Lower lobe of right lung (tissue), 2 donors: ENCODE results near the gene TERF2IP. TPM values are rescaled to one million over a fixed set of nuclear protein-coding genes. Genes with fewer than 3 reads are reported as not detected.

ENCODE experiments used
- ATAC-seq, 2 donors: fragments of 200-7000 bp; cut with Tn5 transposase; one replicate each; pipeline ENCODE4 v1.9.1; 2020 to 2022; ENCODE audit warnings: mild to moderate bottlenecking in 2 of 2, moderate library complexity in 2 of 2
- DNase-seq: peaks from one replicate; pipeline ENCODE4 v3.0.0-alpha.2; 2020
- H3K27ac ChIP-seq: fragments of 200-600 bp; one replicate; pipeline ENCODE4 v1.8.0; 2022
- H3K27me3 ChIP-seq: fragments of 200-600 bp; one replicate; pipeline ENCODE4 v1.8.0; 2022; ENCODE audit warnings: low read depth
- H3K36me3 ChIP-seq: fragments of 200-600 bp; one replicate; pipeline ENCODE4 v1.8.0; 2022; ENCODE audit warnings: mild to moderate bottlenecking
- H3K4me1 ChIP-seq: fragments of 200-600 bp; one replicate; pipeline ENCODE4 v1.8.0; 2022
- H3K4me3 ChIP-seq: fragments of 200-600 bp; one replicate; pipeline ENCODE4 v1.8.0; 2022; ENCODE audit warnings: mild to moderate bottlenecking
- H3K9me3 ChIP-seq: fragments of 200-600 bp; one replicate; pipeline ENCODE4 v1.8.0; 2022
- intact Hi-C: fragments of 100-400 bp; cut with DNase I; formaldehyde crosslinking; loops from one replicate; pipeline ENCODE4 v1.11.0; 2022
- total RNA-seq: library from RNA; stranded (reverse); fragmentation: NEBNext Ultra II Directional; extraction: Animal tissue kit (Norgen Biotek cat#: 25700); gene quantifications from one replicate; pipeline ENCODE4 v1.2.1, GENCODE V29; 2021
- TF ChIP-seq, protein P1 (sequence below): fragments of 200-600 bp; IDR thresholded peaks from one replicate; pipeline ENCODE4 v1.8.0; 2022; ENCODE audit warnings: antibody characterized with exemption, mild to moderate bottlenecking
- donor health status: DM: no; HTN: yes; CAD: no; lungs with severe emphysema.

TERF2IP gene
- total RNA-seq, 1 donor from 2014 or later: 58.3 TPM

GRCh38 chr16:75679366-75679765 lies 31.8 kb downstream of the TERF2IP start:
- no peak for ATAC-seq
- no peaks in the 10 kb centered on the region for H3K36me3 ChIP-seq
- TF ChIP-seq, protein P1, sequence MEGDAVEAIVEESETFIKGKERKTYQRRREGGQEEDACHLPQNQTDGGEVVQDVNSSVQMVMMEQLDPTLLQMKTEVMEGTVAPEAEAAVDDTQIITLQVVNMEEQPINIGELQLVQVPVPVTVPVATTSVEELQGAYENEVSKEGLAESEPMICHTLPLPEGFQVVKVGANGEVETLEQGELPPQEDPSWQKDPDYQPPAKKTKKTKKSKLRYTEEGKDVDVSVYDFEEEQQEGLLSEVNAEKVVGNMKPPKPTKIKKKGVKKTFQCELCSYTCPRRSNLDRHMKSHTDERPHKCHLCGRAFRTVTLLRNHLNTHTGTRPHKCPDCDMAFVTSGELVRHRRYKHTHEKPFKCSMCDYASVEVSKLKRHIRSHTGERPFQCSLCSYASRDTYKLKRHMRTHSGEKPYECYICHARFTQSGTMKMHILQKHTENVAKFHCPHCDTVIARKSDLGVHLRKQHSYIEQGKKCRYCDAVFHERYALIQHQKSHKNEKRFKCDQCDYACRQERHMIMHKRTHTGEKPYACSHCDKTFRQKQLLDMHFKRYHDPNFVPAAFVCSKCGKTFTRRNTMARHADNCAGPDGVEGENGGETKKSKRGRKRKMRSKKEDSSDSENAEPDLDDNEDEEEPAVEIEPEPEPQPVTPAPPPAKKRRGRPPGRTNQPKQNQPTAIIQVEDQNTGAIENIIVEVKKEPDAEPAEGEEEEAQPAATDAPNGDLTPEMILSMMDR: no peak

DNA sequence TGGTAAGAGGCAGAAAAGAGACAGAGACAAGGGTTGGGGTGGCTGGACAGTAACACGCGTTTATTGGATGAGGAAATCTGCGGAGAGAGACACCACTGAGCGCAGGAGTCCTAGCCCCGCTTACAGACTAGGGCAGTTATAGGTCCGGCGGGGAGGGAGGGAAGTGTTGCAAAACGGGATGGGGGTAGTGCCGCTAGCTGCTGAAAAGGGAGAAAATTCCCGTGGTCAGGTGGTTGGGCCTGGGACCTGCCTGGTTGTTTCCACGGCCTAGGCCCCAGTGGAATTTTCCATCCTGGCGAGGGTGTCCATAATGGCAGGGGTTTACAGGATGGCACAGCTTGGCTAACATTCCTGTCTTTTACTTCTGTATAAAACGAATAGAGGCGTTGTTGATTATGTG lies 34.7 kb downstream of the TERF2IP start:
- Histone ChIP-seq H3K4me3 (no peak overlapping the region), H3K4me1 (no peaks in the 10 kb centered on the region), H3K36me3 (no peaks in the 10 kb centered on the region), H3K27ac (no peak overlapping the region), H3K9me3 (no peaks in the 10 kb centered on the region), H3K27me3 (no peaks in the 10 kb centered on the region)
- ATAC-seq: no peak
- intact Hi-C loops: no loop called here
- TF ChIP-seq, protein P1: no peak
- DNase-seq: no peak

More at GRCh38 chr16:75679366-75679765, 31.8 kb downstream of the TERF2IP start:
- H3K4me1 ChIP-seq: no peaks in the 10 kb centered on the region
- H3K4me3 ChIP-seq: no peak overlapping the region
- intact Hi-C loops: no loop called here
- no peaks in the 10 kb centered on the region for H3K27me3 ChIP-seq
- DNase-seq: no peak
- H3K27ac ChIP-seq: no peak overlapping the region
- H3K9me3 ChIP-seq: no peaks in the 10 kb centered on the region

DNA sequence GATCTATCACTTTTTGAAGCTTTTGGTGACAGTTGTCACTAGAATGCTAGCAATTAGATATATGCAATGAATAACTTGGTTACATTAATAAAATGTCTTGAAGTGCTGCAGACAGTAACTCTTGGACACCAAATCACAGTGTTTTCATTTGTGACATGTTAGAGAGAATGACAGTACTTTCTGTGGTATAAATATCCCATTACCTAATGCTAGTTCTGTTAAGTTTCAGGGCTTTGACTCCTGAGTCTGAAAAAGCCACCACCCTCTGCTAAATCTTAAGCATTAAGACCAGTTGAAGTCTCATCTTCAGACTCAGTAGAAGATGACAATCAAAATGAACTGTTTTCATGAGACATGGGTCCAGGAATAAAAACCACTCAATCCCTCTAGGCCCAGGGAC lies 39.8 kb downstream of the TERF2IP start:
- ATAC-seq (no peak), DNase-seq (no peak)
- Histone ChIP-seq H3K9me3 (no peaks in the 10 kb centered on the region), H3K36me3 (no peaks in the 10 kb centered on the region), H3K4me3 (no peak overlapping the region), H3K4me1 (no peaks in the 10 kb centered on the region), H3K27me3 (no peaks in the 10 kb centered on the region), H3K27ac (no peak overlapping the region)
- TF ChIP-seq, protein P1: no peak
- intact Hi-C loops: no loop called here

DNA sequence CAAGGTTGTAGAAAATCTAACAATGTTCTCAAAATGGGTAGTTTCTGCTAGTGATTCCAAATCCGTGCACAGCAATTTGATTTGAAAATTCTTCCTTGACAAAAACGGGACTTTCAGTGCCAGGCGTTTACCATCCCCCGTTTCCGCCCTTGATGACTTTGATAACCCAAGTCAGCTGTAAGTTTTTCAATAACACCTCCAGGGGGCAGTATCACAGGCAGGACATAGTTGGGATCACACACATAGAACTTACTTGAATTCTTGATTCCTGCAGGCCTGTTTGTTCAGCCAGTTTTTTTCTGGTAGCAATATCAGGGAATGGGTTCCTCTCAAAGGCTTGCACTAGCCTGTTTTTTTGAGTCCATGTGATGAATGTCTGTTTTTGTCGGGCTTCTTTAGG lies 48.1 kb downstream of the TERF2IP start:
- no peak overlapping the region for H3K27ac ChIP-seq
- TF ChIP-seq, protein P1: no peak
- intact Hi-C loops: no loop called here
- DNase-seq: no peak
- H3K4me3 ChIP-seq: no peak overlapping the region
- ATAC-seq: no peak
- H3K27me3 ChIP-seq: no peaks in the 10 kb centered on the region
- H3K9me3 ChIP-seq: no peaks in the 10 kb centered on the region
- no peaks in the 10 kb centered on the region for H3K36me3 ChIP-seq
- H3K4me1 ChIP-seq: no peaks in the 10 kb centered on the region

GRCh38 chr16:75697571-75697970 lies 50.0 kb downstream of the TERF2IP start:
- Histone ChIP-seq H3K36me3 (no peaks in the 10 kb centered on the region), H3K9me3 (no peaks in the 10 kb centered on the region), H3K27me3 (no peaks in the 10 kb centered on the region), H3K4me3 (no peak overlapping the region), H3K27ac (no peak overlapping the region), H3K4me1 (no peaks in the 10 kb centered on the region)
- DNase-seq: no peak
- no peak for ATAC-seq
- TF ChIP-seq, protein P1: no peak
- intact Hi-C loops: no loop called here

GRCh38 chr16:75701361-75701760 lies 53.8 kb downstream of the TERF2IP start, which contains the start of gene DUXB:
Gene DUXB, minus strand, starts transcription at chr16:75701461. Its CDS starts 43 bp downstream, at chr16:75701418.
- intact Hi-C loops: no loop called here
- no peaks in the 10 kb centered on the region for H3K27me3 ChIP-seq
- ATAC-seq (no peak), DNase-seq (no peak)
- H3K4me3 ChIP-seq: no peak within 1 kb of the TSS
- H3K9me3 ChIP-seq: no peaks in the 10 kb centered on the region
- TF ChIP-seq, protein P1: no peak
- no peak within 1 kb of the TSS for H3K27ac ChIP-seq
- H3K4me1 ChIP-seq: no peaks in the 10 kb centered on the region
- H3K36me3 ChIP-seq: no peaks in the 10 kb centered on the region
